HEK293 (cell line): ENCODE results near the gene KCNK18.

ENCODE experiments used
- CTCF ChIA-PET: fragments of 350-600 bp; formaldehyde crosslinking; extraction: SDS; loops from one replicate; lab custom pipeline; 2021; ENCODE audit warnings: antibody characterized with exemption; lab: Yijun Ruan, JAX
- POLR2A ChIA-PET: fragments of 300-600 bp; formaldehyde crosslinking; extraction: SDS; loops from one replicate; lab custom pipeline; 2020; ENCODE audit warnings: antibody characterized with exemption, inconsistent platforms; lab: Yijun Ruan, JAX
- H3K27ac ChIP-seq: fragments of 200-500 bp; sonication (Bioruptor generic); 2 replicates; pipeline ENCODE4 v1.5.1; 2014; ENCODE audit warnings: low read depth, low read length, control low read depth, inconsistent platforms; ENCODE audit errors: extremely low read depth
- H3K36me3 ChIP-seq, 2 experiments: fragments of 200-500 bp in 1 of 2; sonication (Bioruptor generic) in 1 of 2; 1 replicate in 1 of 2; 2 replicates in 1 of 2; pipeline ENCODE4 v1.5.1; 2014 to 2017; ENCODE audit warnings: inconsistent platforms in 2 of 2, low read length in 2 of 2; ENCODE audit not compliant: control insufficient read depth in 2 of 2, insufficient read depth in 1 of 2
- H3K4me1 ChIP-seq: fragments of 200-500 bp; sonication (Bioruptor generic); 2 replicates; pipeline ENCODE4 v1.5.1; 2014; ENCODE audit warnings: mild to moderate bottlenecking, low read length, inconsistent platforms; ENCODE audit not compliant: control insufficient read depth, insufficient read depth
- H3K4me3 ChIP-seq: 2 replicates; pipeline ENCODE4 v1.5.1; 2011; ENCODE audit warnings: low read depth, mild to moderate bottlenecking, control low read depth, low read length, moderate library complexity
- H3K9me3 ChIP-seq: fragments of 200-500 bp; sonication (Bioruptor generic); 2 replicates; pipeline ENCODE4 v1.5.1; 2014; ENCODE audit warnings: low read depth, low read length, inconsistent platforms; ENCODE audit not compliant: control insufficient read depth, insufficient read depth
- EGR2 ChIP-seq: fragments of 450-650 bp; formaldehyde crosslinking; IDR thresholded peaks from 2 replicates; pipeline ENCODE4 v1.5.1; 2016; ENCODE audit warnings: low read depth, missing biosample characterization, missing genetic modification characterization
- KLF16 ChIP-seq: fragments of 450-650 bp; formaldehyde crosslinking; IDR thresholded peaks from 2 replicates; pipeline ENCODE4 v1.5.1; 2017; ENCODE audit warnings: missing biosample characterization, missing genetic modification characterization
- MEIS1 ChIP-seq: sonication (generic); formaldehyde crosslinking; IDR thresholded peaks from 2 replicates; pipeline ENCODE4 v1.8.1; 2022; ENCODE audit warnings: missing genetic modification reagents, mild to moderate bottlenecking, borderline replicate concordance
- MYNN ChIP-seq: fragments of 450-650 bp; formaldehyde crosslinking; IDR thresholded peaks from 2 replicates; pipeline ENCODE4 v1.5.1; 2016; ENCODE audit warnings: missing biosample characterization, missing genetic modification characterization, borderline replicate concordance
- MZF1 ChIP-seq: fragments of 450-650 bp; formaldehyde crosslinking; IDR thresholded peaks from 2 replicates; pipeline ENCODE4 v1.5.1; 2017; ENCODE audit warnings: missing biosample characterization, missing genetic modification characterization, borderline replicate concordance
- PBX3 ChIP-seq: sonication (generic); formaldehyde crosslinking; IDR thresholded peaks from 2 replicates; pipeline ENCODE4 v1.8.1; 2022; ENCODE audit warnings: mild to moderate bottlenecking, moderate library complexity, missing genetic modification reagents
- ZBTB17 ChIP-seq: fragments of 450-650 bp; formaldehyde crosslinking; IDR thresholded peaks from 2 replicates; pipeline ENCODE4 v1.5.1; 2016; ENCODE audit warnings: missing biosample characterization, missing genetic modification characterization
- ZBTB44 ChIP-seq: fragments of 450-650 bp; IDR thresholded peaks from 2 replicates; pipeline ENCODE4 v1.5.1; 2018; ENCODE audit warnings: missing biosample characterization, mild to moderate bottlenecking, missing genetic modification characterization
- ZBTB7A ChIP-seq: fragments of 450-650 bp; formaldehyde crosslinking; IDR thresholded peaks from 2 replicates; pipeline ENCODE4 v1.5.1; 2016; ENCODE audit warnings: low read depth, missing biosample characterization, missing genetic modification characterization
- ZFHX2 ChIP-seq: fragments of 450-650 bp; formaldehyde crosslinking; conservative IDR thresholded peaks from 2 replicates; pipeline ENCODE4 v1.5.1; 2016; ENCODE audit warnings: missing biosample characterization, missing genetic modification characterization
- ZNF19 ChIP-seq: fragments of 450-650 bp; formaldehyde crosslinking; IDR thresholded peaks from 2 replicates; pipeline ENCODE4; 2016; ENCODE audit warnings: missing biosample characterization, missing genetic modification characterization, low read depth
- ZNF24 ChIP-seq: fragments of 450-650 bp; formaldehyde crosslinking; IDR thresholded peaks from 2 replicates; pipeline ENCODE4 v1.5.1; 2016; ENCODE audit warnings: missing biosample characterization, missing genetic modification characterization
- ZNF398 ChIP-seq: fragments of 450-650 bp; formaldehyde crosslinking; IDR thresholded peaks from 2 replicates; pipeline ENCODE4 v1.5.1; 2017; ENCODE audit warnings: missing biosample characterization, missing genetic modification characterization
- ZNF473 ChIP-seq: fragments of 450-650 bp; formaldehyde crosslinking; IDR thresholded peaks from 2 replicates; pipeline ENCODE4 v1.5.1; 2017; ENCODE audit warnings: missing biosample characterization, missing genetic modification characterization
- ZNF48 ChIP-seq: fragments of 450-650 bp; formaldehyde crosslinking; IDR thresholded peaks from 2 replicates; pipeline ENCODE4 v1.5.1; 2016; ENCODE audit warnings: missing biosample characterization, missing genetic modification characterization
- ZNF529 ChIP-seq: fragments of 450-650 bp; formaldehyde crosslinking; IDR thresholded peaks from 2 replicates; pipeline ENCODE4 v1.5.1; 2017; ENCODE audit warnings: missing genetic modification characterization, missing biosample characterization; ENCODE audit not compliant: insufficient replicate concordance
- ZNF544 ChIP-seq: fragments of 450-650 bp; formaldehyde crosslinking; IDR thresholded peaks from 2 replicates; pipeline ENCODE4 v1.5.0; 2017; ENCODE audit warnings: missing biosample characterization, missing genetic modification characterization
- ZNF558 ChIP-seq: fragments of 450-650 bp; formaldehyde crosslinking; IDR thresholded peaks from 2 replicates; pipeline ENCODE4 v1.5.1; 2016; ENCODE audit warnings: missing biosample characterization, missing genetic modification characterization
- ZNF580 ChIP-seq: fragments of 450-650 bp; formaldehyde crosslinking; IDR thresholded peaks from 2 replicates; pipeline ENCODE4 v1.5.1; 2016; ENCODE audit warnings: missing biosample characterization, missing genetic modification characterization
- ZNF664 ChIP-seq: fragments of 450-650 bp; formaldehyde crosslinking; IDR thresholded peaks from 2 replicates; pipeline ENCODE4 v1.5.1; 2016; ENCODE audit warnings: missing biosample characterization, missing genetic modification characterization
- ZNF791 ChIP-seq: fragments of 450-650 bp; formaldehyde crosslinking; IDR thresholded peaks from 2 replicates; pipeline ENCODE4 v1.5.1; 2016; ENCODE audit warnings: missing biosample characterization, missing genetic modification characterization
- ZNF830 ChIP-seq: fragments of 450-650 bp; IDR thresholded peaks from 2 replicates; pipeline ENCODE4 v1.5.0; 2018; ENCODE audit warnings: missing biosample characterization, missing genetic modification characterization, low read depth, mild to moderate bottlenecking, moderate library complexity

Gene KCNK18

GRCh38 chr10:117168729-117169128 lies 28.6 kb upstream of the KCNK18 start (continued):
- TF ChIP-seq ZNF830 (no peak), ZNF664 (no peak), ZNF473 (tag by site-specific recombination) (no peak), ZBTB17 (tag by site-specific recombination) (no peak), ZNF580 (no peak), PBX3 (CRISPR knock-in tag) (no peak), MEIS1 (CRISPR knock-in tag) (no peak), ZBTB7A (no peak), MYNN (no peak), EGR2 (tag by site-specific recombination) (no peak), ZNF558 (tag by site-specific recombination) (no peak), ZNF19 (tag by site-specific recombination) (no peak)

GRCh38 chr10:117169480-117169879 lies 27.8 kb upstream of the KCNK18 start:
- H3K36me3 ChIP-seq: no peaks in the 10 kb centered on the region
- no peak overlapping the region for H3K4me3 ChIP-seq
- ChIA-PET POLR2A (no interaction called here), CTCF (interaction anchor here (0.6 to 18.6 kb wide), 12 partner anchors 18 to 488 kb away, joined by 3 to 471 read pairs (median 3); no protein-coding TSS in a partner anchor)
- H3K4me1 ChIP-seq: no peaks in the 10 kb centered on the region
- no peak overlapping the region for H3K27ac ChIP-seq
- TF ChIP-seq ZNF398 (tag by site-specific recombination): no peak
- peak; percentile 59 for TF ChIP-seq ZFHX2 (tag by site-specific recombination)
- TF ChIP-seq ZNF830: no peak
- no peak for TF ChIP-seq ZNF24 (tag by site-specific recombination)
- TF ChIP-seq ZNF791 (tag by site-specific recombination): no peak
- TF ChIP-seq ZNF544 (tag by site-specific recombination): no peak
- TF ChIP-seq MZF1: no peak
- no peak for TF ChIP-seq ZNF48 (tag by site-specific recombination)
- no peak for TF ChIP-seq ZBTB44 (tag by site-specific recombination)
- TF ChIP-seq KLF16 (tag by site-specific recombination): no peak
- TF ChIP-seq ZNF529 (tag by site-specific recombination): no peak
- peak; percentile 62; the same call in 1 of the 2 replicates for TF ChIP-seq EGR2 (tag by site-specific recombination)
- no peak for TF ChIP-seq ZBTB17 (tag by site-specific recombination)
- H3K9me3 ChIP-seq: no peaks in the 10 kb centered on the region
